H1 (cell line): Measurements from ENCODE around the gene KLF16. TPM values are rescaled to one million over a fixed set of nuclear protein-coding genes. Genes with fewer than 3 reads are reported as not detected.

Experiments used
- EP300 ChIP-seq, 2 experiments: IDR thresholded peaks; 1 replicate in 1 of 2; 2 replicates in 1 of 2; pipeline ENCODE4 v1.6.1; 2011 to 2012; ENCODE audit warnings: low read depth in 2 of 2, low read length in 2 of 2, mild to moderate bottlenecking in 2 of 2, borderline replicate concordance in 1 of 2, inconsistent platforms in 1 of 2, moderate library complexity in 1 of 2
- KDM1A ChIP-seq: fragments of 200-600, 300-600 bp; sonication (generic); IDR thresholded peaks from 2 replicates; pipeline ENCODE4 v1.7.1; 2016; ENCODE audit warnings: mild to moderate bottlenecking, low read length, borderline replicate concordance
- RBBP5 ChIP-seq: IDR thresholded peaks from 2 replicates; pipeline ENCODE4 v1.7.1; 2012; ENCODE audit warnings: low read depth, mild to moderate bottlenecking, inconsistent platforms, low read length, moderate library complexity, borderline replicate concordance
- RNF2 ChIP-seq: fragments of 200-900, 300-1000 bp; sonication (generic); IDR thresholded peaks from 2 replicates; pipeline ENCODE4 v1.7.1; 2016; ENCODE audit warnings: borderline replicate concordance, low read depth, mild to moderate bottlenecking, antibody characterized with exemption, low read length; ENCODE audit not compliant: poor library complexity, severe bottlenecking; ENCODE audit errors: missing control alignments
- SRF ChIP-seq: IDR thresholded peaks from 2 replicates; pipeline ENCODE4 v1.6.1; 2011; ENCODE audit warnings: mild to moderate bottlenecking, low read depth, low read length, moderate library complexity
- polyA plus RNA-seq, 7 experiments: library from polyadenylated mRNA; depleted of rRNA in 3 of 7; stranded (reverse) in 5 of 7; unstranded in 2 of 7; fragments of >200 nt in 5 of 7; fragments of 200-250 nt in 2 of 7; gene quantifications; 1 replicate in 5 of 7; 2 replicates in 1 of 7; 4 replicates in 1 of 7; pipeline versions ENCODE4 v1.2.1 to v1.2.3, GENCODE V29; 2011 to 2013; ENCODE audit warnings: missing spikeins in 2 of 7, mixed read lengths in 2 of 7
- total RNA-seq: library from RNA; stranded (reverse); fragmentation: NEBNext Ultra II Directional; extraction: Animal tissue kit (Norgen Biotek cat#: 25700); gene quantifications from 2 replicates; pipeline ENCODE4 v1.2.1, GENCODE V29; 2021
- TF ChIP-seq, protein P1 (sequence below): IDR thresholded peaks from 2 replicates; pipeline ENCODE4 v1.6.1; 2011; ENCODE audit warnings: low read depth, mild to moderate bottlenecking, low read length; ENCODE audit not compliant: insufficient read depth
- TF ChIP-seq, protein P2 (sequence below), 3 experiments: IDR thresholded peaks; 1 replicate in 2 of 3; 2 replicates in 1 of 3; pipeline versions ENCODE4 v1.5.1 to v1.6.1; 2011; ENCODE audit warnings: low read length in 3 of 3, mild to moderate bottlenecking in 3 of 3, inconsistent platforms in 2 of 3, low read depth in 1 of 3, moderate library complexity in 1 of 3; ENCODE audit not compliant: insufficient read depth in 1 of 3; ENCODE audit errors: control extremely low read depth in 1 of 3
- TF ChIP-seq, protein P3 (sequence below): IDR thresholded peaks from 2 replicates; pipeline ENCODE4 v1.6.1; 2012; ENCODE audit warnings: inconsistent platforms

KLF16 gene
- total and polyA plus RNA-seq, 2 of the 8 experiments (the other 6 are each of a cell fraction or from before 2014, with no cell fraction given), result 14.3 to 45.9 TPM

DNA sequence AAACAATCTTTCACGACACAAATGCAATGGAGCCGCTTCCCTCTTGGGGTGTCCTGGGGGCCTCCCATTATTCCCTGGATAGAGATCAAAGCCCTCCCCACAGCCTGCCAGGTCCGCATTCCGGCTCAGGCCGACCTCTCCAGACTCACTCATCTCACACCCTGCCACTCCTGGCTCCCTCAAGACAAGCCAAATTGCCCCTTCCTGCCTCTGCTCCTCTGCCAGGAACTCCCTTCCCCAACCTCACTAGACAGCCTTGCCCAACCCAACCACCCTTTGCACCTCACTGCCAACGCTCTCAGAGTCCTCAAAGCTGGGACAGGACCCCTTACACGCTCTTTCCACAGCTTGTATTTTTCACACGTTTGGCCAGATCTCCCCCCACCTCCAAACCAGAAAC, 20.4 kb upstream of the KLF16 start (continued):
- TF ChIP-seq, protein P1, sequence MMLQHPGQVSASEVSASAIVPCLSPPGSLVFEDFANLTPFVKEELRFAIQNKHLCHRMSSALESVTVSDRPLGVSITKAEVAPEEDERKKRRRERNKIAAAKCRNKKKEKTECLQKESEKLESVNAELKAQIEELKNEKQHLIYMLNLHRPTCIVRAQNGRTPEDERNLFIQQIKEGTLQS, result no peak
- TF ChIP-seq RBBP5 (no peak), SRF (no peak), RNF2 (no peak), KDM1A (no peak), EP300 (IDR thresholded peaks at IDR 0.05; ENCODE audit: borderline replicate concordance in 1 of 2, low read depth in 2 of 2, low read length in 2 of 2) (no peak)
- TF ChIP-seq, protein P2, sequence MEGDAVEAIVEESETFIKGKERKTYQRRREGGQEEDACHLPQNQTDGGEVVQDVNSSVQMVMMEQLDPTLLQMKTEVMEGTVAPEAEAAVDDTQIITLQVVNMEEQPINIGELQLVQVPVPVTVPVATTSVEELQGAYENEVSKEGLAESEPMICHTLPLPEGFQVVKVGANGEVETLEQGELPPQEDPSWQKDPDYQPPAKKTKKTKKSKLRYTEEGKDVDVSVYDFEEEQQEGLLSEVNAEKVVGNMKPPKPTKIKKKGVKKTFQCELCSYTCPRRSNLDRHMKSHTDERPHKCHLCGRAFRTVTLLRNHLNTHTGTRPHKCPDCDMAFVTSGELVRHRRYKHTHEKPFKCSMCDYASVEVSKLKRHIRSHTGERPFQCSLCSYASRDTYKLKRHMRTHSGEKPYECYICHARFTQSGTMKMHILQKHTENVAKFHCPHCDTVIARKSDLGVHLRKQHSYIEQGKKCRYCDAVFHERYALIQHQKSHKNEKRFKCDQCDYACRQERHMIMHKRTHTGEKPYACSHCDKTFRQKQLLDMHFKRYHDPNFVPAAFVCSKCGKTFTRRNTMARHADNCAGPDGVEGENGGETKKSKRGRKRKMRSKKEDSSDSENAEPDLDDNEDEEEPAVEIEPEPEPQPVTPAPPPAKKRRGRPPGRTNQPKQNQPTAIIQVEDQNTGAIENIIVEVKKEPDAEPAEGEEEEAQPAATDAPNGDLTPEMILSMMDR (IDR thresholded peaks at IDR 0.05; ENCODE audit: control extremely low read depth in 1 of 3, insufficient read depth in 1 of 3, low read depth in 1 of 3, low read length in 3 of 3), result no peak
- TF ChIP-seq, protein P3, sequence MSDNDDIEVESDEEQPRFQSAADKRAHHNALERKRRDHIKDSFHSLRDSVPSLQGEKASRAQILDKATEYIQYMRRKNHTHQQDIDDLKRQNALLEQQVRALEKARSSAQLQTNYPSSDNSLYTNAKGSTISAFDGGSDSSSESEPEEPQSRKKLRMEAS, result no peak
